ENCODE measurements around the gene RAB20.

- TF ChIP-seq CTCF (IDR thresholded peaks at IDR 0.05): no peak
- no peak for TF ChIP-seq EP300 (IDR thresholded peaks at IDR 0.05)
Measured at GRCh38 chr13:110493613-110494012, 67.9 kb downstream of the RAB20 start.
